ENCODE data around the gene CA12. TPM values are rescaled to one million over a fixed set of nuclear protein-coding genes. Genes with fewer than 3 reads are reported as not detected.

The CA12 gene
- total RNA-seq, 1 experiment from 2014 or later: 19.8 TPM

DNA sequence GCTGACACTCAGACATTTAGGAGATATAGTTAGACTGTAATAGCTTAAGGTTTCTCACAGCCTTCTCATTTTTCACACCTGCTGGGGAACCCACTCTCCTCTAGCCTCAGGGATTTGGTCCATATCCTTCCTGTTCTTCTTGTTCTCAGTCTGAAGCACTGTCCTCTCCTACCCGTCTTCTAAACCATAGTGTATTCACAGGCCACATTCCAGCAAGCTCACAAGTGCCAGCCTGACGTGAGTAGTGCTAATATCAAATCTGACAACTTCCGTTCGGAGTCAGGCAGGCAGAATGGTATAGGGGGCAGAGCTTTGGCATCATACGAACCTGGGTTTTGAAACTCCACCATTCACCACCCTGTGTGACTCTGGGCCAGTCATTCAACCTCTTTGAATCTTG, 6.9 kb upstream of the CA12 start:
- H3K27ac ChIP-seq (ENCODE audit: low read length): no peak overlapping the region
- CTCF ChIA-PET: no interaction called here
- H3K9ac ChIP-seq (ENCODE audit: low read length): no peak overlapping the region
- BruUV-seq (replicated peaks): no TSS peak
- ATAC-seq (no peak), DNase-seq (no peak)
- TF ChIP-seq CTCF (conservative IDR thresholded peaks at IDR 0.05; ENCODE audit: low read depth, low read length) (no peak), EZH2phosphoT487 (IDR thresholded peaks at IDR 0.05; ENCODE audit: borderline replicate concordance, low read length) (no peak), EZH2 (IDR thresholded peaks at IDR 0.05; ENCODE audit: low read length, unreplicated experiment) (no peak)
- H3K9me3 ChIP-seq (ENCODE audit: low read length): no peaks in the 10 kb centered on the region
- no peaks in the 10 kb centered on the region for H4K20me1 ChIP-seq (ENCODE audit: low read length)
- H3K4me2 ChIP-seq (ENCODE audit: low read length): no peak overlapping the region
- no peaks in the 10 kb centered on the region for H3K27me3 ChIP-seq (ENCODE audit: low read length)
- H3K4me3 ChIP-seq (ENCODE audit: low read length): no peak overlapping the region
- H3K9me2 ChIP-seq (replicated peaks; ENCODE audit: low read length): no peaks in the 10 kb centered on the region
- H3K4me1 ChIP-seq (ENCODE audit: insufficient read depth, low read length): peaks cover 4% of the 10 kb centered on the region; the same call in 1 of the 2 replicates
- H3K79me2 ChIP-seq (ENCODE audit: low read length): no peaks in the 10 kb centered on the region
- H3F3A ChIP-seq (ENCODE audit: low read length, unreplicated experiment): no peaks in the 10 kb centered on the region
- POLR2A ChIA-PET (ENCODE audit: unreplicated experiment): no interaction called here
- no peak overlapping the region for H2AFZ ChIP-seq (ENCODE audit: low read length)
- H3K36me3 ChIP-seq (ENCODE audit: low read depth, low read length): no peaks in the 10 kb centered on the region
- intact Hi-C loops (cut with micrococcal nuclease): no loop called here

DNA sequence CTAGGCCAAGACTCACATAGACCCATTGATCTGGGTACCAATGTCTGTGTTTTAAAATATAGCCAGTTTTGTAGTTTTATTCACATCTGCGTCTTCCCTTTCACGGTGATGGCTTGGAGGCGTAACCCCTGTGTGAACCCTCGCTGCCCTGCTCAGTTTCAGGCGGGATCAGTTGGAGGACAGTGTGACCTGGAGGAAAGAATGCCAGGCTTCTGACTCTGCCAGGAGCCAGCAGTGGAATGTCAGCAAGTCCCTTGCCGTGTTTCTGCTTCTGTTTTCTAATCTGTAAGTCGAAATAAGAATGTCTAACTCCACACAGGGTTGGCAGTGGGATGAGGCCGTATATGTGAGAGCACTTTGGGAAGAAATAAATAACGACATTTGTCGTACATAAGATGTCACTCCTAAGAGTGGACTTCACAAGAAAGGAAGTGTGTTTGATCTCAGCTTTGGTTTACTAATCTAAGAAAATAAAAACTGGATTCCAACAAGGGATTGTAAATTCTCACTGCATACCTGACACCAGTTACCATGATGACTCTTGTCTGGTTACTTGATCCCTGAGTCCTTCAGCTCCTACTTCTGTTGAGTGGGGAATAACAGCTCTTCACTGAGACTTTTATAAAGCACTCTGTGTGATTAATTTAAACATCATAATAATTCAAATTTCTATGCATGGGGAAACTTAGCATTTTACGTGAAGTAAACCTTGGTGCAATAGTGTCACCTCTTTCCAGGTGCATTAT, 6.3 kb upstream of the CA12 start:
- Histone ChIP-seq H3K27me3 (ENCODE audit: low read length) (no peaks in the 10 kb centered on the region), H3K4me1 (ENCODE audit: insufficient read depth, low read length) (peaks cover 10% of the 10 kb centered on the region), H4K20me1 (ENCODE audit: low read length) (no peaks in the 10 kb centered on the region), H3K79me2 (ENCODE audit: low read length) (no peaks in the 10 kb centered on the region), H3F3A (ENCODE audit: low read length, unreplicated experiment) (no peaks in the 10 kb centered on the region), H3K9me2 (replicated peaks; ENCODE audit: low read length) (no peaks in the 10 kb centered on the region), H3K9ac (ENCODE audit: low read length) (no peak overlapping the region), H3K27ac (ENCODE audit: low read length) (no peak overlapping the region), H3K4me2 (ENCODE audit: low read length) (no peak overlapping the region), H3K36me3 (ENCODE audit: low read depth, low read length) (no peaks in the 10 kb centered on the region), H3K4me3 (ENCODE audit: low read length) (no peak overlapping the region), H3K9me3 (ENCODE audit: low read length) (no peaks in the 10 kb centered on the region), H2AFZ (ENCODE audit: low read length) (no peak overlapping the region)
- ChIA-PET CTCF (no interaction called here), POLR2A (ENCODE audit: unreplicated experiment) (no interaction called here)
- no TSS peak for BruUV-seq (replicated peaks)
- intact Hi-C loops (cut with micrococcal nuclease): no loop called here
- DNase-seq (no peak), ATAC-seq (no peak)
- TF ChIP-seq EZH2phosphoT487 (IDR thresholded peaks at IDR 0.05; ENCODE audit: borderline replicate concordance, low read length) (no peak), EZH2 (IDR thresholded peaks at IDR 0.05; ENCODE audit: low read length, unreplicated experiment) (no peak)

GRCh38 chr15:63385911-63386531, 4.4 kb upstream of the CA12 start:
- Histone ChIP-seq H3K27me3 (ENCODE audit: low read length) (no peaks in the 10 kb centered on the region), H3K4me2 (ENCODE audit: low read length) (no peak overlapping the region), H3K36me3 (ENCODE audit: low read depth, low read length) (no peaks in the 10 kb centered on the region), H3K27ac (ENCODE audit: low read length) (no peak overlapping the region), H3K9me2 (replicated peaks; ENCODE audit: low read length) (no peaks in the 10 kb centered on the region), H4K20me1 (ENCODE audit: low read length) (no peaks in the 10 kb centered on the region), H3K4me3 (ENCODE audit: low read length) (no peak overlapping the region), H3K9me3 (ENCODE audit: low read length) (no peaks in the 10 kb centered on the region), H3K4me1 (ENCODE audit: insufficient read depth, low read length) (peaks cover 18% of the 10 kb centered on the region), H3F3A (ENCODE audit: low read length, unreplicated experiment) (no peaks in the 10 kb centered on the region), H3K9ac (ENCODE audit: low read length) (no peak overlapping the region), H3K79me2 (ENCODE audit: low read length) (peaks cover 4% of the 10 kb centered on the region), H2AFZ (ENCODE audit: low read length) (no peak overlapping the region)
- ATAC-seq: no peak
- TF ChIP-seq EZH2 (IDR thresholded peaks at IDR 0.05; ENCODE audit: low read length, unreplicated experiment) (no peak), EZH2phosphoT487 (IDR thresholded peaks at IDR 0.05; ENCODE audit: borderline replicate concordance, low read length) (no peak), CTCF (conservative IDR thresholded peaks at IDR 0.05; ENCODE audit: low read depth, low read length) (no peak)
- CTCF ChIA-PET: no interaction called here
- intact Hi-C loops (cut with micrococcal nuclease): no loop called here
- POLR2A ChIA-PET (ENCODE audit: unreplicated experiment): no interaction called here
- no TSS peak for BruUV-seq (replicated peaks)
- DNase-seq: no peak

Measured in PC-3 (cell line).